Astrocyte (in vitro differentiated cells and primary cell): ENCODE data around the gene ZNF224.

Experiments
- EZH2 ChIP-seq: IDR thresholded peaks from 2 replicates; pipeline ENCODE4 v1.6.1; 2012; ENCODE audit warnings: mild to moderate bottlenecking, low read length, inconsistent platforms; ENCODE audit not compliant: insufficient read depth
- TF ChIP-seq, protein P1 (sequence below): IDR thresholded peaks from 2 replicates; pipeline ENCODE4 v1.5.1; 2011; ENCODE audit warnings: low read depth, mild to moderate bottlenecking, inconsistent platforms, low read length, moderate library complexity; ENCODE audit not compliant: insufficient read depth

DNA sequence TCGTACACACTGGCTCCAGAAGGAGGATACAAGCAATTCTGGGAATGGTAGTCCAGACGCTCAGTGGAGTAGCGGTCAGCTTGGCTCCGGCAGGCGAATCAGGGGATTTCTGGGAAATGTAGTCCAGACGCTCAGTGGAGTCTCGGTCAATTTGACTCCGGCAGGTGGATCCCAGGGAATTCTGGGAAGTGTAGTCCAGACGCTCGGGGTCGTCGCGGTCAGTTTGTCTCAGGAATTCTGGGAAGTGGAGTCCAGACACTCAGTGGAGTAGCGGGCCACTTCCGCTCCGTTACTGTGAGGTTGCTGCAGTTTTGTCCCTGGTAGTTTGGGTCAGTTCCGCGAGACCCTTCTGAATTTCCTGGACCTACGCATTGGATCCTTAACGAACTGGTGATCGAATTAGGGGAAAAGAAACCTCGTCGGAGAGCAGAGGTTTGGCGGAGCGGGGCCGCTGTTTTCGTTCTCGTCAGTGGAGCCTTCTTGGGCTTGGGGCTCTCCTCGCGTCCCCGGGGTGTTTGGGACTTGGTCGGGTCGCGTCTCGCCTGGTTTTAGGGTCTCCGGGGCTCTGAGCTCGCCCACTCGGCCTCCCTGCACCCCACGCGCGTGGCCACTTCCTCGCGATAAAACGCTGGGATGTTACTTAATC lies 19.1 kb downstream of the ZNF224 start, which contains the start of gene ZNF225:
- TF ChIP-seq, protein P1, sequence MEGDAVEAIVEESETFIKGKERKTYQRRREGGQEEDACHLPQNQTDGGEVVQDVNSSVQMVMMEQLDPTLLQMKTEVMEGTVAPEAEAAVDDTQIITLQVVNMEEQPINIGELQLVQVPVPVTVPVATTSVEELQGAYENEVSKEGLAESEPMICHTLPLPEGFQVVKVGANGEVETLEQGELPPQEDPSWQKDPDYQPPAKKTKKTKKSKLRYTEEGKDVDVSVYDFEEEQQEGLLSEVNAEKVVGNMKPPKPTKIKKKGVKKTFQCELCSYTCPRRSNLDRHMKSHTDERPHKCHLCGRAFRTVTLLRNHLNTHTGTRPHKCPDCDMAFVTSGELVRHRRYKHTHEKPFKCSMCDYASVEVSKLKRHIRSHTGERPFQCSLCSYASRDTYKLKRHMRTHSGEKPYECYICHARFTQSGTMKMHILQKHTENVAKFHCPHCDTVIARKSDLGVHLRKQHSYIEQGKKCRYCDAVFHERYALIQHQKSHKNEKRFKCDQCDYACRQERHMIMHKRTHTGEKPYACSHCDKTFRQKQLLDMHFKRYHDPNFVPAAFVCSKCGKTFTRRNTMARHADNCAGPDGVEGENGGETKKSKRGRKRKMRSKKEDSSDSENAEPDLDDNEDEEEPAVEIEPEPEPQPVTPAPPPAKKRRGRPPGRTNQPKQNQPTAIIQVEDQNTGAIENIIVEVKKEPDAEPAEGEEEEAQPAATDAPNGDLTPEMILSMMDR, result no peak
- TF ChIP-seq EZH2, result no peak
